HG03439 (cell line): ENCODE measurements around the gene IFIT1.
A peak's percentile ranks its signal among the peaks of the same experiment; 100 is the strongest.
"Not testable (repeated sequence)": the region's sequence is repeated elsewhere in the genome, so short reads cannot be mapped to it uniquely, and the experiment has no call there.

Experiments
- ATAC-seq: cut with Tn5 transposase; IDR thresholded peaks from one replicate; pipeline ENCODE4 v1.9.1; 2021; ENCODE audit warnings: mild to moderate bottlenecking, moderate library complexity; ENCODE audit not compliant: unreplicated experiment

The IFIT1 gene

GRCh38 chr10:89395141-89395540 is 2.7 kb downstream of the IFIT1 start:
- no peak for ATAC-seq

GRCh38 chr10:89398003-89398749 is 5.8 kb downstream of the IFIT1 start:
- ATAC-seq: no peak

- ATAC-seq: no peak
These were observed 7.5 kb downstream of the IFIT1 start for GRCh38 chr10:89399956-89400355.

GRCh38 chr10:89403043-89403442 is 10.6 kb downstream of the IFIT1 start:
- no peak for ATAC-seq

- no peak for ATAC-seq
These were observed 12.0 kb downstream of the IFIT1 start for GRCh38 chr10:89404104-89405047.

- not testable (repeated sequence) for ATAC-seq
These were observed 13.8 kb downstream of the IFIT1 start for GRCh38 chr10:89406178-89406577.

- not testable (repeated sequence) for ATAC-seq
These were observed 15.4 kb downstream of the IFIT1 start for GRCh38 chr10:89407792-89408191.

GRCh38 chr10:89409282-89409681 is 16.9 kb downstream of the IFIT1 start:
- not testable (repeated sequence) for ATAC-seq

GRCh38 chr10:89410551-89410950 is 18.1 kb downstream of the IFIT1 start:
- ATAC-seq: not testable (repeated sequence)

- ATAC-seq: not testable (repeated sequence)
These were observed 18.7 kb downstream of the IFIT1 start for GRCh38 chr10:89411135-89411534.

- not testable (repeated sequence) for ATAC-seq
These were observed 19.9 kb downstream of the IFIT1 start for GRCh38 chr10:89412276-89412675.

GRCh38 chr10:89413398-89413912 is 21.0 kb downstream of the IFIT1 start:
- ATAC-seq: no peak

GRCh38 chr10:89414146-89414878 is 21.9 kb downstream of the IFIT1 start, which contains the start of gene IFIT5:
Gene IFIT5, plus strand, starts transcription at chr10:89414568. Its CDS starts 231 bp downstream, at chr10:89414799.
- ATAC-seq: peak; percentile 85

- peak; percentile 37 for ATAC-seq
These were observed 22.7 kb downstream of the IFIT1 start for GRCh38 chr10:89414879-89415821.

GRCh38 chr10:89416465-89416864 is 24.0 kb downstream of the IFIT1 start:
- no peak for ATAC-seq

- ATAC-seq: no peak
These were observed 27.1 kb downstream of the IFIT1 start for GRCh38 chr10:89419548-89419947.

- ATAC-seq: no peak
These were observed 28.6 kb downstream of the IFIT1 start for GRCh38 chr10:89421018-89421476.

GRCh38 chr10:89425000-89425399 is 32.6 kb downstream of the IFIT1 start:
- no peak for ATAC-seq

- no peak for ATAC-seq
These were observed 33.9 kb downstream of the IFIT1 start for GRCh38 chr10:89426230-89426868.
